Liver (tissue), 9 donors: ENCODE results near the gene NEURL1. TPM values are rescaled to one million over a fixed set of nuclear protein-coding genes. Genes with fewer than 3 reads are reported as not detected.

ENCODE experiments used
- DNase-seq: peaks from one replicate; pipeline ENCODE4 v3.0.0-alpha.2; 2017; ENCODE audit warnings: low spot score
- H3K27ac ChIP-seq, 2 donors: one replicate each; pipeline ENCODE4 v1.7.0; 2013; ENCODE audit warnings: inconsistent platforms in 2 of 2, low read length in 2 of 2, control low read depth in 1 of 2, low read depth in 1 of 2, mild to moderate bottlenecking in 1 of 2
- H3K27me3 ChIP-seq, 4 donors: one replicate each; pipeline versions ENCODE4 v1.6.1 to v1.7.0; 2013; ENCODE audit warnings: low read length in 3 of 4, inconsistent platforms in 1 of 4, mild to moderate bottlenecking in 1 of 4, moderate library complexity in 1 of 4; ENCODE audit not compliant: control insufficient read depth in 4 of 4, insufficient read depth in 4 of 4
- H3K36me3 ChIP-seq, 4 donors: one replicate each; pipeline versions ENCODE4 v1.6.1 to v1.7.0; 2013; ENCODE audit warnings: low read length in 3 of 4, mild to moderate bottlenecking in 3 of 4, low read depth in 1 of 4, moderate library complexity in 1 of 4; ENCODE audit not compliant: control insufficient read depth in 4 of 4, insufficient read depth in 3 of 4
- H3K4me1 ChIP-seq, 4 donors: one replicate each; pipeline versions ENCODE4 v1.6.1 to v1.7.0; 2013; ENCODE audit warnings: low read length in 3 of 4, mild to moderate bottlenecking in 3 of 4, moderate library complexity in 1 of 4; ENCODE audit not compliant: control insufficient read depth in 4 of 4, insufficient read depth in 4 of 4
- H3K4me3 ChIP-seq, 3 donors: one replicate each; pipeline versions ENCODE4 v1.6.1 to v1.7.0; 2013; ENCODE audit warnings: low read length in 3 of 3, control low read depth in 1 of 3, low read depth in 1 of 3, mild to moderate bottlenecking in 1 of 3
- H3K9ac ChIP-seq, 2 donors: one replicate each; pipeline ENCODE4 v1.7.0; 2013; ENCODE audit warnings: low read length in 2 of 2, mild to moderate bottlenecking in 2 of 2, moderate library complexity in 2 of 2, control low read depth in 1 of 2, low read depth in 1 of 2
- H3K9me3 ChIP-seq, 4 donors: one replicate each; pipeline versions ENCODE4 v1.6.1 to v1.7.0; 2013; ENCODE audit warnings: low read length in 3 of 4; ENCODE audit not compliant: control insufficient read depth in 4 of 4
- ATF3 ChIP-seq: IDR thresholded peaks from 2 replicates; pipeline ENCODE4 v1.6.1; 2016; ENCODE audit warnings: antibody characterized with exemption
- EGR1 ChIP-seq, 2 donors: IDR thresholded peaks; 2 replicates each; pipeline ENCODE4 v1.6.1; 2016 to 2018; ENCODE audit warnings: antibody characterized with exemption in 2 of 2, low read depth in 2 of 2
- FOXA2 ChIP-seq: IDR thresholded peaks from 2 replicates; pipeline ENCODE4 v1.6.1; 2016; ENCODE audit warnings: antibody characterized with exemption
- GABPA ChIP-seq, 2 donors: IDR thresholded peaks in 1 of 2; conservative IDR thresholded peaks in 1 of 2; 2 replicates each; pipeline ENCODE4 v1.6.1; 2016; ENCODE audit warnings: antibody characterized with exemption in 2 of 2, mild to moderate bottlenecking in 1 of 2, moderate library complexity in 1 of 2
- HNF4A ChIP-seq, 2 donors: conservative IDR thresholded peaks; 2 replicates each; pipeline ENCODE4 v1.6.1; 2016; ENCODE audit warnings: antibody characterized with exemption in 2 of 2, mild to moderate bottlenecking in 2 of 2
- HNF4G ChIP-seq: IDR thresholded peaks from 2 replicates; pipeline ENCODE4 v1.6.1; 2016; ENCODE audit warnings: antibody characterized with exemption
- MAX ChIP-seq: IDR thresholded peaks from 2 replicates; pipeline ENCODE4 v1.6.1; 2016; ENCODE audit warnings: antibody characterized with exemption
- NR2F2 ChIP-seq: IDR thresholded peaks from 2 replicates; pipeline ENCODE4 v1.6.1; 2016; ENCODE audit warnings: antibody characterized with exemption
- REST ChIP-seq: IDR thresholded peaks from 2 replicates; pipeline ENCODE4 v1.6.1; 2016; ENCODE audit warnings: antibody characterized with exemption, mild to moderate bottlenecking
- RXRA ChIP-seq, 2 donors: IDR thresholded peaks; 2 replicates each; pipeline ENCODE4 v1.6.1; 2017 to 2018; ENCODE audit warnings: antibody characterized with exemption in 2 of 2, mild to moderate bottlenecking in 1 of 2
- SP1 ChIP-seq: IDR thresholded peaks from 2 replicates; pipeline ENCODE4 v1.6.1; 2018; ENCODE audit warnings: antibody characterized with exemption, mild to moderate bottlenecking
- TAF1 ChIP-seq: conservative IDR thresholded peaks from 2 replicates; pipeline ENCODE4 v1.6.1; 2016; ENCODE audit warnings: antibody characterized with exemption, mild to moderate bottlenecking
- YY1 ChIP-seq: IDR thresholded peaks from 2 replicates; pipeline ENCODE4 v1.6.1; 2016; ENCODE audit warnings: antibody characterized with exemption, mild to moderate bottlenecking
- ZBTB33 ChIP-seq: IDR thresholded peaks from 2 replicates; pipeline ENCODE4 v1.6.1; 2016; ENCODE audit warnings: antibody characterized with exemption
- WGBS: extraction: QIAGEN DNeasy Blood & Tissue Kit; methylation state at CpG from one replicate; pipeline ENCODE4 v1.1.7; 2013; 5-methylcytosine and 5-hydroxymethylcytosine counted together
- polyA plus RNA-seq, 2 donors: library from polyadenylated mRNA; stranded (reverse) in 1 of 2; unstranded in 1 of 2; fragments of 200-250 nt in 1 of 2; fragments of >200 nt in 1 of 2; fragmentation: Nextera tagmentation in 1 of 2; extraction: Ambion mirVana in 1 of 2; gene quantifications; one replicate each; pipeline versions ENCODE4 v1.2.1 to v1.2.3, GENCODE V29; 2013 to 2015
- total RNA-seq, 2 donors: library from RNA; depleted of rRNA; stranded (reverse); fragments of >200 nt; gene quantifications; one replicate each; pipeline ENCODE4 v1.2.3, GENCODE V29; 2014
- donor health status: healthy.
- donor health status: healthy.
- donor health status: healthy.
- donor health status: healthy.
- donor health status: healthy.

The NEURL1 gene
- total and polyA plus RNA-seq, 4 donors: 0.11 to 3.9 (median 0.74) TPM

- DNase-seq: no peak
- TF ChIP-seq FOXA2 (no peak), EGR1 (IDR thresholded peaks at IDR 0.05; ENCODE audit: low read depth in 2 of 2) (no peak), YY1 (no peak), MAX (no peak)
- Histone ChIP-seq H3K27ac (no peak overlapping the region), H3K36me3 (peaks cover 12 to 45% (median 31%) of the 10 kb centered on the region in 4 donors), H3K4me1 (no peaks in the 10 kb centered on the region), H3K9me3 (no peaks in the 10 kb centered on the region), H3K4me3 (no peak overlapping the region), H3K9ac (no peak overlapping the region), H3K27me3 (no peaks in the 10 kb centered on the region)
- 95% methylated on average over 8 of the region's 8 CpGs for WGBS
Measured at GRCh38 chr10:103609231-103610082, 116.0 kb downstream of the NEURL1 start.

- H3K27me3 ChIP-seq: no peaks in the 10 kb centered on the region
- no peak overlapping the region for H3K27ac ChIP-seq
- DNase-seq: no peak
- H3K9me3 ChIP-seq: no peaks in the 10 kb centered on the region
- 88% methylated on average over 2 of the region's 2 CpGs for WGBS
- no peak overlapping the region for H3K4me3 ChIP-seq
- peaks cover 12 to 48% (median 32%) of the 10 kb centered on the region in 4 donors for H3K36me3 ChIP-seq
- TF ChIP-seq HNF4A (conservative IDR thresholded peaks at IDR 0.05) (no peak), ZBTB33 (no peak), FOXA2 (no peak), HNF4G (no peak), NR2F2 (no peak), GABPA (IDR thresholded peaks at IDR 0.05 in 1 of 2, conservative IDR thresholded peaks at IDR 0.05 in 1 of 2) (no peak), REST (no peak), MAX (no peak), ATF3 (no peak), TAF1 (no peak), SP1 (no peak), EGR1 (IDR thresholded peaks at IDR 0.05; ENCODE audit: low read depth in 2 of 2) (no peak), RXRA (IDR thresholded peaks at IDR 0.05) (no peak)
- no peak overlapping the region for H3K9ac ChIP-seq
- no peaks in the 10 kb centered on the region for H3K4me1 ChIP-seq
Measured at GRCh38 chr10:103610083-103610472, 116.6 kb downstream of the NEURL1 start.
